ENCODE results near the gene GIT1.

- TF ChIP-seq SIN3A (IDR thresholded peaks at IDR 0.05; ENCODE audit: borderline replicate concordance, insufficient read depth, low read length) (no peak), REST (IDR thresholded peaks at IDR 0.05; ENCODE audit: insufficient read depth in 1 of 2, low read depth in 2 of 2, low read length in 2 of 2) (no peak), TAF1 (IDR thresholded peaks at IDR 0.05; ENCODE audit: borderline replicate concordance, insufficient read depth, low read length) (no peak), POLR2AphosphoS5 (IDR thresholded peaks at IDR 0.05; ENCODE audit: low read depth, low read length) (no peak), FOXP2 (optimal IDR thresholded peaks at IDR 0.05; ENCODE audit: borderline replicate concordance, extremely low read depth, extremely low read length, insufficient read depth) (no peak)
Measured at GRCh38 chr17:29557739-29558116, 31.7 kb downstream of the GIT1 start.

Measured in PFSK-1 (cell line).